ENCODE results near the gene FOXC2.

FOXC2 gene

DNA sequence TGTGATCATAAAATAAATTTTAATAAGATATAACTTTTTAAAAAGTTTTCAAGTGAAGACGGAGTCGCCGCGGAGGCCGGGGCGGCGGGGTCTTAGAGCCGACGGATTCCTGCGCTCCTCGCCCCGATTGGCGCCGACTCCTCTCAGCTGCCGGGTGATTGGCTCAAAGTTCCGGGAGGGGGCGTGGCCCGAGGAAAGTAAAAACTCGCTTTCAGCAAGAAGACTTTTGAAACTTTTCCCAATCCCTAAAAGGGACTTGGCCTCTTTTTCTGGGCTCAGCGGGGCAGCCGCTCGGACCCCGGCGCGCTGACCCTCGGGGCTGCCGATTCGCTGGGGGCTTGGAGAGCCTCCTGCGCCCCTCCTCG, at the start of gene FOXC2:
FOXC2 (plus strand) TSS at position 229 of the 365 bp plus-strand sequence. CDS start 507 bp downstream, outside the sequence.
- DNase-seq, result peak; percentile 81

DNA sequence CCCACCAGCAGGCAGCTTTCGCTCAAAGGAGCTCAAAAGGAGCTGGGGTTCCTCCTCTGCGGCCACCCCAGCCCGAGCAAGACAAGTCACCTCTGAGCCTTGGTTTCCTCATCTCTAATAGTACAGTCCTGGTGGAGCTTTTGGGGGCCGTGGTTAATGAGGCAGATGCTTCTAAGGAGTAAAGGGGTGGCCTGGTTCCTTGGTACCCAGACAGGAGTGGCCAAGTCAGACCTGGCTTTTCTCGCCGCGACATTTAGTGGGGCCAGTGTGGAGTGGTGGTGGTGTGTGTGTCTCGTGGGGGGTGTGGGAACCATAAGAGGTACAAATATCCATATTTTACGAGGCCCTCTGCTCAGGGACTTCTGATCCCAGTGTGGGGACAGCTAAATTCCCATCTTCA, 49.6 kb upstream of the FOXC2 start:
- DNase-seq, result no peak

DNA sequence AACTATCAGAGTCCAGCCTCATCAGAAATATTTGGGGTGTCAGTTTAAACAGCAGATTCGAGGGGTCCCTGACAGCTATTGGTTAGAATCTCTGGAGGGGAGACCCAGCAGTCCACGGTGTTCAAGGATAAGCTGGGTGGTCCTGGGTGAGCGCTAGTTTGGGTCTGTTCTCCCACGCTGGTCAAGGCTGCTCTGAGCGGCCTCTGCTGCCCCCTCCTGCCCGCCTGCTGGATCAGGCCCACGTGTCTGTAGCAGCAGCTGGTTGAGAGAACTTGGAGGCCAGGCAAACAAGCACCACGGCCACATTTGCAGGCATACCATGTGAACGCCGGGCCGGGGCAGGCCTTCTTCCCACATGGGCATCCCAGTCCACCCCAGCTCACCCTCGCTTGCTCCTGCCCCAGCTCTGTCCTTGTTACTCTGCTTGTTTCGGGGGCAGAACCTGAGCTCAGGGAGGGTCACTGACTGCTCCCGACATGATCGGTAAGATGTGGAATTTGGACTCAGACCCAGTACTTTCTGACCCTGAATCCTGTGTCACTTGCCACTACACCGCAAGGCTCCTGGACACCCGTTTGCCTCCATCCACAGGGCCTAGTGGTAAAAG, 48.9 kb upstream of the FOXC2 start:
- DNase-seq, result peak; percentile 66

DNA sequence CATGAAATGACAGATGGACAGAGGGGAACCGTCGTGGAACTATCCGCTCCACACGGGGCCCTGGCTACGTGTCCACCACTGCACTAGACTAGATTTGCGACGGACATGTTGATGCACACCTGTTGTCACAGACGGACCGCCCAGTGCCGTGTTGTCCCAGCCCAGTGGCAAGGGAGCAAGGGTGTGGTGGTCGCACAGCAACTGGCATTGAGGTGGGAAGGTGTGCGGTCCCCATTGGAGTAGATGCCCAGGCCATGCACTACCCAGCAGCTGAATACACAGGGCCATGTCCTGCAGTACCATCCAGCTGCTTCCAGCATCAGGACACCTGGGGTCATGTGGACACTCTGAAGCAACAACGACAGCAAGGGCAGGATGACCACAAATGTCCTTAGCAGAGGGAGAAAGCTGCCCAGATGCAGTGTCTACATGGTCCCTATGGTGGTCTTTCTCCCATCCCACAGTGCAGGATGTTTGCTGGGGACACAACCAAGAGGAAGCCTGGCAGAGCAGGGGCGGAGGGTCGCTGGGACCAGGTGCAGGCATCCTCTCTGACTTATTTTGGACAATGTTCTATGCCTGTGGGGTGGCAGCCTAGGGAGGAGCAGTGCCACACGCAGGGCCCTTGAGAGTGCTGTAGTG, 47.5 kb upstream of the FOXC2 start:
- no peak for DNase-seq

DNA sequence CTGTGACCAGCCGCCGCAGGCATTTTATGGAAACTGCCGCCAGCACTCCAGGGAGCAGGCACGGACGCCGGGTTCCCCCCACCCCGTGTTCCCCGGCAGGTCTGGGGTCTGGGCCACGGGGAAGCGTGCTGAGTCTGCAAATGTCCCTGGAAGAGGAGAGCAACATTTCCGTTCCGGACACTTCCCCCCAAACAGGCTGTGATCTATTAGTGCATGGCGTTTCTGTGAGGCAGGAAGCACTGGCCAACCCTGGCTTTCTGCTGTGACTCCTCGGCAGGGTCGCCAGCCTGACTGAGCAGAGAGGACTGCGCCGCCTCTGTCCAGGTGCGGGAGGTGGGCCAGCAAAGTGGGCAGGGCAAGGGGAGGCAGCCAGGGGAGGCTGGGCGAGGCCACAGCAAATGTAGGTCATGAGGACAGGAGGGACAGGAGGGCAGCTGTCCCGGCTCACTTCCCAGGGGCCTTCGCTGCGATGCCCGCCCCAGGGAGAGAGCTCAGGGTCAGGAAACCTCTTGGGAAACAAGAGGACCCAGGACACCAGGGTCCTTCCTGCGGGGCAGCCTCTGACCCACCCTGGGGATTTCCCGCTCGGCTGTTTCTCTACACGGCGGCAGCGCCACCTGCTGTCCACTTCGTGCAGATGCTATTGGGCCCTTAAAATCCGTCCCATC, 46.8 kb upstream of the FOXC2 start:
- DNase-seq, result peak; percentile 74

DNA sequence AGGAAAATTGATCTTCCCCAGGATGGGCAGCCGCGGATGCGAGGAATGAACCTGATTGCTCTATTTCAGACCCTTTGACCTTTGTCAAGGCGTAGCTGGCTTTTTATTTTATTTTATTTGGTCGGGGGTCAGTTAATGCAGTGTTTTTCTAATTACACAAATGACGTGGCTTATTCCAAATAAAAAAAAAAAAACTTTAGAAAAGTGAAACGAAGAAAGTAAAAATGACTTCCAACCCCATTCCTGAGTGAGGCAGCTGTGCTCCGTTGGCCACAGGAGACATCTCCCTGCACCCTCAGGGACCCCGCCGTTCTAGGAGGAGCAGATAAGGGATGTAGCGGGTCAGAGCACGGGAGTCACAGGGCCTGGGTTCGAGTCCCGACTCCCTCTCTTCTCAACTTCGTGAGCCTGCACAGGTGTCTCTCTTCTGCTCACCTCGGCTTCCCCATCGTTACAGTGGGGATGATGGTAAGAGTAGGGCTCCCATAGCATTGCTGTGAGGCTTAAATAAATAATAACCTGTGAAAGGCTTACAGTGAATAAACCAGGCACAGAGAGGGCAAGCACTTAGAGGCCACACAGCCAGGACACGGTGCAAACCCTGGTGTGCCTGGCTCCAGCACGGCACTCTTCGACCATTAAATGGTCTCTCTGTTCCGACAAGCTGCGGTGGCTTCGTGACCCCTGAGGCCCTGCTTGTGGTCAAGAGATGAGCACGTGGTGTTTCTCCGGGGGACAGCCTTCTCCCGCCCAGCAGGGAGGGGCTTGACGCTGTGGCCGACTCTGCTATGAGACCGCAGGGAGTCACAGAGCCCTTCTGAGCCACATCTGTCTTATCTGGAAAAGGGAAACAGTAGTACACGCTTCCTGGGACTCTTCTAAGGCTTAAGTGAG, 46.1 kb upstream of the FOXC2 start:
- no peak for DNase-seq

DNA sequence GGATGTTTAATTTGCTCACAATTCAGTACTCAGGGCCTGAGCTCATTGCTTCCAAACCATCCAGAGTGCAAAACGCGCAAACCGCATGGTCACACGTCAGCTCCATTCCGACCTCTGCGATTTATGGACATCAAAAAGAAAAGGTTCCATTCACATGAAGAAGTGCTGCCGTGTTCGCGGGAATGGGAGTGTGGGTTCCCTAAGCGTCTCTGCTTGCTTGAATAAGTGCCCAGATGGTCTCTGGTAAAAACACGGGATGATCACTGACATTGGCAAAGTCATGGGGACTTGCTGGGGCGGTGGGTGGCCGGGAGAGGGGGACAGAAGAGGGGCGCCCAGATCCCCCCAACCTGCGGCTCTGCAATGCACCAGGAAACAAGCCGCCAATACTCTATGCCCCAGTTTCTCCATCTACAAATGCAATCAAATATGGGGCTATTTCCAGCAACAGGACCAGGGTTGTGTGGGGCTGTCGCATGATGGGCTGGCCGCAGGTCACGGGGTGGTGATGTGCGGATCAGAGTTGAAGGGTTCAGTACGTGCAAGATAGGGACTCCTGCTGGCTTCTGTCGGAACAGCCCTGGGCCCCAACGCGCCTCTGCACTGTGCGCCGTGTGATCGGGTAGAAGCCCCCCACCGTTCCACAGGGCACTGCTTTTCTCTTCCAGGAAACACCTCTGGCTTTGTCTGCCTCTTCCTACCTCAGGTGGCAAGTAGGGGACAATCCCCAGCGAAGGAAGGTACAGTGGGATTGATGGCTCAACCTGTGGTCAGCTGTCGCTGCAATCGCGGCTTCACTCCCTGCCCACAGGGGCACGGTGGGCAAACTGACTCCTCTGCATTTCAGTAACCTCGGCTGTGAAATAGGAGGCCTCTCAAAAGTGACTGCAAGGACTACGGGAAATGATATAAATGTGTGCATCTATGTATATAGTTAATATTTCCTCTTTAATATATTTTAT, 45.1 kb upstream of the FOXC2 start:
- DNase-seq, result no peak

DNA sequence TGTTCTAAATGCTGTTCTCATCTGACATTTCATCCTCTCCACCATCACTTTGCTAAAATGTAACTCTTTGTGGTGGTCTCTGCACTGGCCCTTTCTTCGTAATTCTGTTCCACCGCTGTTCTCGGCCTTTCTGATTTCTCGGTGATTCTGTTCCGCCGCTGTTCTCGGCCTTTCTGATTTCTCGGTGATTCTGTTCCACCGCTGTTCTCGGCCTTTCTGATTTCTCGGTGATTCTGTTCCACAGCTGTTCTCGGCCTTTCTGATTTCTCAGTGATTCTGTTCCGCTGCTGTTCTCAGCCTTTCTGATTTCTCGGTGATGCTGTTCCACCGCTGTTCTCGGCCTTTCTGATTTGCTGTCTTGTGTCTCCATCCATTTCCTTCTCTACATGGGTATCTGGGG, 44.0 kb upstream of the FOXC2 start:
- DNase-seq, result no peak

DNA sequence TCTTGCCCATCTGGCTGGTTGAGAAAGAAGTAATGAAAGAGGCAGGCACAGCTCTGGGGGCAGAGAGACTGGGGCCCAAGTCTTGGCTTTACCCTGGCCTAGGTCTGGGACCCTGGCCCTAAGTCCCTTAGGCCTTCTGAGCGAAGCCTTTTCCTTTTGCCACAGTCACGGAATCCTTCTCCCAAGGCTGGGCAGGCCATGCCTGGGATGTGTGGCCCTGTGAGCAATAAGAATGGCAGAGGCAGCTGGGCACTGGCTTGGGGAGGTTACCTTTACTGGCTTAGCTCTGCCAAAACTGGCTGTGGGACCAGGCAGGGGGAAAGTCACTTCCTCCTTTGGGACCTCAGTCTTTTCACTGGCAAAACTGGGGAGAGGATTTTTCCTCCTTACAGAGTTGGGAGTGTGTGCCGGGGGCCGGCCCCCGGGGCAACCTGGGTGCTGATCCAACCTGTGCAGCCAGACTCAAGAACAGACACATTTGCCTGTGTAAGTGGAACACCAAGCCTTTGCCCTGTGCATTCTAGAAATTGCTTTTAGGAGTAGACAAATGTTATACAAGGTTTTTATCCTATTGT, 43.4 kb upstream of the FOXC2 start:
- DNase-seq, result no peak

DNA sequence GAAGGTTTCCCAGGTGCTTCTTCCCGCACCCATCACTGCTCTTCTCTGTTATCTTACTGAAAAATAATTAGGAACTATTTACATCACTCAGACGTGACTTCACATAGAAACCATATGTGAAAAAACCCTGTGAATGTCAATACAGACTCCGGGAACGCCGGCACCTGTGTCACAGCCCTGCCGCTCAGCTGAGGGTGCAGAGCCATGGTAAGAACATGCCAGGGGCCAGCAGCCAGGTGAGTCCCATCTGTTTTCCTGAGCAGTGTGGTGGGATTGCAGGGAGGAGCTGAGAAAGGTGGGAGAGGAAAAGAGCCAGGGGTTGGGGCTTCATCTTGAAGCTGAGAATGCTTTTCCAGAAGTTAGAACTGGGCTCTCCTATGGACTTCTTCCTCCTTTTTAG, 42.6 kb upstream of the FOXC2 start:
- DNase-seq, result no peak

DNA sequence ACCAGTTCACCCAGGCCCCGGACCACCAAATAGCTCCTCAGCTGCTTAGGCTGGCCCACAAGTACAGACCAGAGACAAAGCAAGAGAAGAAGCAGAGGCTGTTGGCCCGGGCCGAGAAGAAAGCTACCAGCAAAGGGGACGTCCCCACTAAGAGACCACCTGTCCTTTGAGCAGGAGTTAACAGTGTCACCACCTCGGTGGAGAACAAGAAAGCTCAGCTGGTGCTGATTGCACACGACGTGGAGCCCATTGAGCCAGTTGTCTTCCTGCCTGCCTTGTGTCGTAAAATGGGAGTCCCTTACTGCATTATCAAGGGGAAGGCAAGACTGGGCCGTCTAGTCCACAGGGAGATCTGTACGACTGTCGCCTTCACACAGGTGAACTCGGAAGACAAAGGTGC, 40.9 kb upstream of the FOXC2 start:
- no peak for DNase-seq

DNA sequence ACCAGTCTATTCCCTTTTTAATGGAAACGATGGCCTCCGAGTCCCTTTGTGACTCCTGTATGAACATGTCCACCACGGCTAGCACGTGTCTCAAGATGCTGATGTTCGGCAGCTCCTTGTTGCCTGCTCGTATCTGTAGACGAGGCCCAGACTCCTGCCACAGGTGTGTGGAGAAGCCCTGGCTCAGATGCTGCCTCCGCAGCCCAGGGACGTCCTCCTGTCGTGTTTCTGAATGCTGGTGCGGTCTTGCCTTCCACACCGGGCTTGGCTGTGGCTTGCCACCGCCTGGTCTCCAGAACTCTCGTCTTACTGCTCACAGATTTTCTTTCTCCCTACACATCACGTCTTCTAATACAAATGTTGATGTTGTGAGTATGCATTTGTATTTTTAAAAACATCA, 39.3 kb upstream of the FOXC2 start:
- no peak for DNase-seq

DNA sequence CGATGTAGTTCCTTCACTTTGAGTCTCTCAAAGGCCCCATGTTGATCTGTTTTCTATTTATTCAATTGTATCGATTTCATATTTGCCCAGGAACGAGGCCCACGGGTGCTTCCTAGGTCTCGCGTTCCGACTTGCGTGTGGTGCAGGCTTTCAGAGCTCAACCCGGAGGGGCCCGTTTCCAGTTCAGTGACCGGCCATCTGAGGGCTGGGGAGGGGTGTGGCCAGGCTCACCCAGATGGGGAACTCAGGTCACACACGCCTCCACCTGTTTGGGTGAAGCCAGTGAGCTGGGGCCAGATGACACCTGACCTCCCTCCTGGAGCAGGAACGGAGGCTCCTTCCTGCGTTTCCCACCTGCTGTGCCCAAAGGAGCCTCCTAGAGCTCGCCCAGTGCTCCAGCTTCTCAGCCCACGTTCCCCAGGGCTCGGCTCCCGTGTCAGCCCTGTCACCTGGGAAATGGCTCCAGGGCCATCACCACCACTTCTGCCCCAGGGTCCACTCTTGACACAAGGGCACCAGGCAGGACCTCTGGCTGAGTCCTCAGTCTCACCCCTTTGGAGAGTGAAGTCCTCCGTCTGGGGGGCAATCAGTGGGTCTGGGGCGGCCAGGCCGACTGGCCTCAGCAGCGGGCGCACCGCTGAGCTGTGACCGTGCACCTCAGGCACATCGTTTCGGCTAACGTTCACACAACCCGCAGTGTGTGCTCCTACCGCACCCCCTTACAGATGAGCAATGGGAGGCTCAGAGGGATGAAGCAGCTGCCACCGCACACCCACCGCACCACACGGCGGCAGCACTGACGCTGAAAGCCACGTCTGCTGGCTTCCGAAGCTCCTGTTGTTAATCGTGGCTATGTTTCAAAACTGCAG, 38.3 kb upstream of the FOXC2 start:
- no peak for DNase-seq

DNA sequence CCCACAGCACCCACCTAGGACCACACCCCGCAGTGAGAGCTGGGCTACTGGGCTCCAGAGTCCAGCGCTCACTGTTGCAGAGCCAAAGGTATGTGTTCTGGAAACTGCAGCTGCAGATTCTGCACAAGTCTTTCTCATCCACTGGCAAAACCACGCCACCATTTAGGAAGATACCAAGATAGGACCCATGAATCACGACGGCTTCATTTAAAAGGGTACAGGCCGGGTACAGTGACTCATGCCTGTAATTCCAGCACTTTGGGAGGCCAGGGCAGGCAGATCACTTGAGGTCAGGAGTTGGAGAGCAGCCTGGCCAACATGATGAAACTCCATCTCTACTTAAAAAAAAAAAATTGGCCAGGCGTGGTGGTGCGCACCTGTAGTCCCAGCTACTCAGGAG, 37.5 kb upstream of the FOXC2 start:
- no peak for DNase-seq

DNA sequence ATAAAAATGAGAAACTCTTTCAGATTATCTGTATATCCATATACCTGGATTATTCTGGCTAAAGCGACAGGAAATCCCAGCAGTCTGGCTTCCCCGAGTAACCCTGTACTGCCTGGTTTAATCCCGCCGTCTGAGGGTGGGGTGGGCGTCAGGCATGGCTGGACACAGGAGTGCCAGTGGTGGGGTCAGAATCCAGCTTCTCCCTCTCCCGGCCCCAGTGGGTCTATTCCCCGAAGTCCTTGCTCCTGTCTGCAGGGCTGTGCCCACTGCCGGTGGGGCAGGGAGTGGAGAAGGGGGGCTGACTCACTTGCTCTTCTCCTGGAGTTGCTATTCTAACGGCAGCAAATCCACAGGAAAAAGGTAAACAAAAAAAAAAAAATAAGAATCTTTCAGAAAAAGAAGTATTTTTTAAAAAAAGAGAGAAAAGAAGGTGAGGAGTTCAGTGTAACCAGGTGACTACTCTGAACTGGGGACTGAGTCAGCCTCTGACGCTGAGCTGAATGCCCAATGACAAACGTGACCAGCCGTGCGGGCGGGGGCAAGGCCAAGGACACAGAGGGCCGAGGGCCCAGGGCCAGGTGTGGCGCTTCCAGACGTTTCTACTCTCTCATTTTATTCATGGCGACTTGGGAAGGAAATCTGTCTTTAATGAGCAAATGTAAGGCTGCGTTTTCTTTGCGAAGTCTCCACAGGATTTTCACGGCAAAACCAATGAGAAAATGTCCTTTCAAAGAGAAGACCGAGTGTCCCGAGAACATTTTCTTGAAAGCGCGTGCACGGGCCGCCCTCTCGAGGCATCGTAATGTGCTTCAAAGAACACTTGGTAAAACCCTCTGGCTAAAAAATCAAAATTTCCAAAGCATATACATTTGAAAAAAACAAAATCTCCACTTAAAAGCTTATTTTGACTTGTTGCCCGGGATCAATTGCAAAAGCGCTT, 36.1 kb upstream of the FOXC2 start:
- no peak for DNase-seq

DNA sequence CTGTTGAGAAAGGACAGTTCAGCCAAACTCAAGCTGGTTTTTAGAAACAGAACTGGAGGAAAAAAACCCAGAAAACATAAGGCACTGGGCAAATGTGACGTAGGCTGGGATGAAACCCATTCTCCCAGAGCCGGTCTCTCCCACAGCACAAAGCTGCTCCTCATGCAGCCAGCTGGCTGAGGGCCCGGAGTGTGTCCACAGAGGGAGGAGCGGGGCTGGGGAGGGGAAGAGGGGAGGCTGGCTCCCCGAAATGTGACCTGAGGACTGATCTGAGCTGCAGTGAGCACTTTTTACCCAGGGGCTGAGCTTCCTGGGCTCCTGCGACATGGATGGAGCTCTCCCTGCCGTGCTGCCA, 35.5 kb upstream of the FOXC2 start:
- DNase-seq, result no peak

DNA sequence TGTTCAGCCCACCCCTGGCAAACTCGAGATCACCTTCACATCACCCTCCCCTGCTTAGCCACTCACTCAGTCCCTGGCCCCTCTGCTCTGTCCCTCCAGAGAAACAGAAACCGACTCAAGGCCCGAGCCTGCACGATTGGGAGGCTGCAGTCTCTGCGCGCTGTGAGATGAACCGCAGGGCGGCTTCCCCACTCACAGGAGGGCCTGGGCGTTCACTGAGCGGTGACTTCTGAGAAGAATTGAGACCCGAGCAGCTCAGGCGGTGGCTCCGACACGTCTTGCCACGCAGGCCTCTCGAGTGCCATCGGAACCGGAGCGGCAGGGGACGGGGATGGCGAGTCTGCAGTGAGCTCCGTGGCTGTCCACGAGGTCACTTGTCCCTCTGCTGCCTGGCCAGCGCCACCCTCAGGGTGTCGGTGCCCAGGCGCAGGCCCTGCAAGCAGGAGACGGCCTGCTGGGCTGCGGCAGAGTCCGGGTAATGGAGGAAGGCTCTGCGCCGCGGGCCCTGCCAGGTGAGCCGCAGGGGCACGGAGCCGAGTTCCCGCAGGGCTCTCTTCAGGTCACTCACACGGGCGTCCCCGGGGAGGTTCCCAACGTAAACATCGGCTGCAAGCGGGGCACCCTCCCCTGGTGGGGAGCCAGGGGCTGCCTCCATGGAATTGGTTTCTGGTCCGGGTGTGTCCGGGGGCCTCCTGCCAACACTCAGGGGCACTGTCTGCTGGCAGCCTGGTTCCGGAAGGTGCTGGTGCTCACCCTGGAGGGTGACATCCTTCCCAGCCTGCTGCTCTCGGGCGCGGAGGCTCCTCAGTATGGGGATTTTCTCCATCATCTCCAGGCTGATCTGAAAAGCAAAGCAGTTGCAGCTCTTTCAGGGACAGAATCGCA, 34.7 kb upstream of the FOXC2 start:
- DNase-seq, result no peak

DNA sequence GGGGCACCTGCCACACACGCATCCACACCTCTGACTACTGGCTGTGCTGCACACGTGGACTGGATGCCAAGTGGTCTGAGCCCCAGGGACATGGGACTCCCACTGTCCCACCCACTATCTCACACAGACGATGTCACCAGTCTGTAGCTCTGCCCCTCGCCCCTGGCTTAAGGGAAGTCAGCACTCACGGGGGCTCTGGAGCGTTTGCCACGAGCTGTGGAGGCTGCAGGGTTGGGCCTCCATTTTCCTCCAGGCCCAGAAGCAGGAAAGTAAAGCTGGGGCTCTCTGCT, 34.2 kb upstream of the FOXC2 start:
- DNase-seq, result no peak

DNA sequence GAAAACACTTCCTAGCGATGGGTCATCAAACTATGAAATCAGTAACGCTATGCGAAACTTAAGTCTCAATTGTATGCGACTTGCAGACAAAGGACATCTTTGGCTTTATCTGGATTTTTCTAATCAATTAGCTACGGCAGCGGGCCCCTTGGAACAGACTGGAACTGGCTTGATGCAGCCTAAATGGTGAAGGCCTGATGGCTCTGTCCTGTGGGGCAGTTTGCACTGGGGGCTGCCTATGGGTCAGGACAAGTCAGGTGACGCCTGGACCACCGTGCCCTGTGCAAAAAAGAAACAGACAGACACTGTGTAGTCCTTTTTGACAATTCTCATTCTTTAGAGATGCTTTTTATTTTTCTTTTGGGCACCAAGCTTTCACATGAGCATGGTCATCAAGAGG, 33.6 kb upstream of the FOXC2 start:
- no peak for DNase-seq
